ENCODE data around the gene ZNF474.

Gene ZNF474

GRCh38 chr5:122119205-122119604 lies 10.1 kb upstream of the ZNF474 start:
- DNase-seq = no peak

- no peak for DNase-seq
Measured at GRCh38 chr5:122120493-122120892, 8.9 kb upstream of the ZNF474 start.

- DNase-seq = no peak
Measured at GRCh38 chr5:122120957-122121356, 8.4 kb upstream of the ZNF474 start.

GRCh38 chr5:122121479-122122465 lies 7.6 kb upstream of the ZNF474 start:
- DNase-seq = no peak

- DNase-seq = no peak
Measured at GRCh38 chr5:122124766-122125165, 4.6 kb upstream of the ZNF474 start.

- DNase-seq = no peak
Measured at GRCh38 chr5:122126177-122126755, 3.1 kb upstream of the ZNF474 start.

- DNase-seq = no peak
Measured at GRCh38 chr5:122126756-122127321, 2.5 kb upstream of the ZNF474 start.

- DNase-seq = no peak
Measured at GRCh38 chr5:122130152-122130551, 806 bp downstream of the ZNF474 start.

GRCh38 chr5:122137702-122138101 lies 8.4 kb downstream of the ZNF474 start:
- no peak for DNase-seq

- DNase-seq = no peak
Measured at GRCh38 chr5:122138356-122138755, 9.0 kb downstream of the ZNF474 start.

- DNase-seq = no peak
Measured at GRCh38 chr5:122140900-122141299, 11.6 kb downstream of the ZNF474 start.

GRCh38 chr5:122141751-122142150 lies 12.4 kb downstream of the ZNF474 start:
- DNase-seq = no peak

- no peak for DNase-seq
Measured at GRCh38 chr5:122142480-122143164, 13.3 kb downstream of the ZNF474 start.

- no peak for DNase-seq
Measured at GRCh38 chr5:122144236-122144635, 14.9 kb downstream of the ZNF474 start.

- no peak for DNase-seq
Measured at GRCh38 chr5:122145906-122146305, 16.6 kb downstream of the ZNF474 start.

GRCh38 chr5:122149321-122150090 lies 20.2 kb downstream of the ZNF474 start:
- no peak for DNase-seq

GRCh38 chr5:122150215-122150614 lies 20.9 kb downstream of the ZNF474 start:
- DNase-seq = no peak

GRCh38 chr5:122151640-122152039 lies 22.3 kb downstream of the ZNF474 start:
- DNase-seq = no peak

GRCh38 chr5:122152266-122152900 lies 23.0 kb downstream of the ZNF474 start:
- DNase-seq = no peak

GRCh38 chr5:122153230-122153629 lies 23.9 kb downstream of the ZNF474 start:
- no peak for DNase-seq

- DNase-seq = no peak
Measured at GRCh38 chr5:122153774-122154173, 24.4 kb downstream of the ZNF474 start.

- DNase-seq = no peak
Measured at GRCh38 chr5:122154491-122154890, 25.1 kb downstream of the ZNF474 start.

Measured in NCI-H2171 (cell line).